Gastrocnemius medialis (tissue), 4 donors: ENCODE results near the gene OR51B4.

Source experiments
- POLR2A ChIP-seq, 2 donors: fragments of 450-650 bp; IDR thresholded peaks; one replicate each; pipeline ENCODE4 v1.6.1; 2017; ENCODE audit warnings: antibody characterized with exemption in 2 of 2, mild to moderate bottlenecking in 2 of 2, moderate library complexity in 2 of 2
- TF ChIP-seq, protein P1 (sequence below), 5 experiments: fragments of 450-650 bp in 3 of 5; fragments of 200-600 bp in 2 of 5; sonication (generic) in 2 of 5; IDR thresholded peaks in 4 of 5; conservative IDR thresholded peaks in 1 of 5; 1 replicate in 4 of 5; 2 replicates in 1 of 5; pipeline ENCODE4 v1.5.1; 2016 to 2019; ENCODE audit warnings: antibody characterized with exemption in 5 of 5, mild to moderate bottlenecking in 3 of 5, moderate library complexity in 3 of 5

DNA sequence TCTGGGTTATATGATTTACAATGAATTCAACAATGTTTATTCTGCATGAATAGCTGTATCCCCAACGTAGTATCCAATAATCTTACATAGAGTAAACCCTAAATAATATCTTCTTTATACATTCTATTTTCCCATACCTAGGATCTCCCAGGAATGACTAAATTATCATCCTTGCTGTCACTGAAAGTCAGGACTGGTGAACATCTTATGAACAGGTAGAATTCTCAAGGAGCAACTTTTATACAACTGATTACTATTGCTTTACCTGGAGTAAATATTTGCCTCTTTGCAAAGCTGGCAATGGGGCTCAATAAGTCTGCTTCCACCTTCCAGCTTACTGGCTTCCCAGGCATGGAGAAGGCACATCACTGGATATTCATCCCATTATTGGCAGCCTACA, 49.5 kb upstream of the OR51B4 start, which contains the start of gene OR51B6:
- TF ChIP-seq, protein P1, sequence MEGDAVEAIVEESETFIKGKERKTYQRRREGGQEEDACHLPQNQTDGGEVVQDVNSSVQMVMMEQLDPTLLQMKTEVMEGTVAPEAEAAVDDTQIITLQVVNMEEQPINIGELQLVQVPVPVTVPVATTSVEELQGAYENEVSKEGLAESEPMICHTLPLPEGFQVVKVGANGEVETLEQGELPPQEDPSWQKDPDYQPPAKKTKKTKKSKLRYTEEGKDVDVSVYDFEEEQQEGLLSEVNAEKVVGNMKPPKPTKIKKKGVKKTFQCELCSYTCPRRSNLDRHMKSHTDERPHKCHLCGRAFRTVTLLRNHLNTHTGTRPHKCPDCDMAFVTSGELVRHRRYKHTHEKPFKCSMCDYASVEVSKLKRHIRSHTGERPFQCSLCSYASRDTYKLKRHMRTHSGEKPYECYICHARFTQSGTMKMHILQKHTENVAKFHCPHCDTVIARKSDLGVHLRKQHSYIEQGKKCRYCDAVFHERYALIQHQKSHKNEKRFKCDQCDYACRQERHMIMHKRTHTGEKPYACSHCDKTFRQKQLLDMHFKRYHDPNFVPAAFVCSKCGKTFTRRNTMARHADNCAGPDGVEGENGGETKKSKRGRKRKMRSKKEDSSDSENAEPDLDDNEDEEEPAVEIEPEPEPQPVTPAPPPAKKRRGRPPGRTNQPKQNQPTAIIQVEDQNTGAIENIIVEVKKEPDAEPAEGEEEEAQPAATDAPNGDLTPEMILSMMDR (IDR thresholded peaks at IDR 0.05 in 4 of 5, conservative IDR thresholded peaks at IDR 0.05 in 1 of 5): no peak
- no peak for TF ChIP-seq POLR2A (IDR thresholded peaks at IDR 0.05)
